OCI-M2 (cell line): ENCODE data around the gene SMIM36.
"Not testable (repeated sequence)": the region's sequence is repeated elsewhere in the genome, so short reads cannot be mapped to it uniquely, and the experiment has no call there.

Experiments
- DNase-seq: peaks from one replicate; lab custom pipeline; 2025; ENCODE audit not compliant: unreplicated experiment; lab: John Stamatoyannopoulos, UW

Gene SMIM36

GRCh38 chr17:55417411-55418268, 93.6 kb downstream of the SMIM36 start:
- DNase-seq: no peak

GRCh38 chr17:55416470-55417052, 94.7 kb downstream of the SMIM36 start:
- no peak for DNase-seq

- DNase-seq: no peak
Observed at GRCh38 chr17:55416000-55416399, 95.3 kb downstream of the SMIM36 start.

GRCh38 chr17:55414983-55415382, 96.3 kb downstream of the SMIM36 start:
- DNase-seq: no peak

GRCh38 chr17:55413825-55414489, 97.3 kb downstream of the SMIM36 start:
- DNase-seq: no peak

GRCh38 chr17:55411463-55411855, 99.8 kb downstream of the SMIM36 start:
- no peak for DNase-seq

- no peak for DNase-seq
Observed at GRCh38 chr17:55410722-55411462, 100.4 kb downstream of the SMIM36 start.

GRCh38 chr17:55409030-55409800, 102.0 kb downstream of the SMIM36 start:
- DNase-seq: no peak

GRCh38 chr17:55407641-55408566, 103.3 kb downstream of the SMIM36 start:
- no peak for DNase-seq

- no peak for DNase-seq
Observed at GRCh38 chr17:55405600-55405999, 105.7 kb downstream of the SMIM36 start.

GRCh38 chr17:55404197-55404596, 107.1 kb downstream of the SMIM36 start:
- not testable (repeated sequence) for DNase-seq

- DNase-seq: no peak
Observed at GRCh38 chr17:55402374-55402773, 108.9 kb downstream of the SMIM36 start.
